SU-DHL-6 (cell line): ENCODE results near the gene SLC6A14.

Source experiments
- EZH2phosphoT487 ChIP-seq: fragments of 200-600 bp; sonication (generic), shearing (Covaris generic); conservative IDR thresholded peaks from 2 replicates; pipeline ENCODE4 v1.6.1; 2018; ENCODE audit warnings: mild to moderate bottlenecking, antibody characterized with exemption, low read length, moderate library complexity, mixed read lengths
- TF ChIP-seq, protein P1 (sequence below): fragments of 200-600 bp; sonication (generic); IDR thresholded peaks from one replicate; pipeline ENCODE4 v1.5.1; 2017; ENCODE audit warnings: antibody characterized with exemption, mild to moderate bottlenecking, low read length, moderate library complexity; ENCODE audit not compliant: insufficient read depth, poor library complexity, severe bottlenecking

DNA sequence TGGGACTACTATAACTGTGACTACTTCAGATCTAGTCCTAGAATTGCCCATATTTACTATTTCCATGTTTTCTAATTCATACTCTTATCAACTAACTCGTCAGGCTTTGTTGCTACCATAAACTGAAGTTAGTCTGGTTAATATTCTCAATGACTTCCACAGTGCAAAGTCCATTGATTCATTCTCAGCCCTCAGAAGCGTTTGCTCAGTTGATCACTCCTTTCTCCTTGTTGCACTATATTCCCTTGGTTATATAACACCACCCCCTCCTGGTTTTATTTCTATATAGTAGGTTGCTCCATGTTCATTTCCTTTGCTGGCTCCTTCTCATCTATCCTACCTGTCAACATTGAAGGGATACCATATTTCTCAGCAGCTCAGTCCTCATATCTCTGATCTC is 27.2 kb upstream of the SLC6A14 start:
- TF ChIP-seq, protein P1, sequence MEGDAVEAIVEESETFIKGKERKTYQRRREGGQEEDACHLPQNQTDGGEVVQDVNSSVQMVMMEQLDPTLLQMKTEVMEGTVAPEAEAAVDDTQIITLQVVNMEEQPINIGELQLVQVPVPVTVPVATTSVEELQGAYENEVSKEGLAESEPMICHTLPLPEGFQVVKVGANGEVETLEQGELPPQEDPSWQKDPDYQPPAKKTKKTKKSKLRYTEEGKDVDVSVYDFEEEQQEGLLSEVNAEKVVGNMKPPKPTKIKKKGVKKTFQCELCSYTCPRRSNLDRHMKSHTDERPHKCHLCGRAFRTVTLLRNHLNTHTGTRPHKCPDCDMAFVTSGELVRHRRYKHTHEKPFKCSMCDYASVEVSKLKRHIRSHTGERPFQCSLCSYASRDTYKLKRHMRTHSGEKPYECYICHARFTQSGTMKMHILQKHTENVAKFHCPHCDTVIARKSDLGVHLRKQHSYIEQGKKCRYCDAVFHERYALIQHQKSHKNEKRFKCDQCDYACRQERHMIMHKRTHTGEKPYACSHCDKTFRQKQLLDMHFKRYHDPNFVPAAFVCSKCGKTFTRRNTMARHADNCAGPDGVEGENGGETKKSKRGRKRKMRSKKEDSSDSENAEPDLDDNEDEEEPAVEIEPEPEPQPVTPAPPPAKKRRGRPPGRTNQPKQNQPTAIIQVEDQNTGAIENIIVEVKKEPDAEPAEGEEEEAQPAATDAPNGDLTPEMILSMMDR: no peak
- TF ChIP-seq EZH2phosphoT487: no peak
